Neuron (in vitro differentiated cells): ENCODE data around the gene NPY4R2.
"Not testable (repeated sequence)": the region's sequence is repeated elsewhere in the genome, so short reads cannot be mapped to it uniquely, and the experiment has no call there.

ENCODE experiments used
- H2AFZ ChIP-seq: one replicate; pipeline ENCODE4 v1.6.1; 2013; ENCODE audit warnings: low read depth, mild to moderate bottlenecking, inconsistent platforms, low read length, moderate library complexity
- H3K27me3 ChIP-seq: one replicate; pipeline ENCODE4 v1.6.1; 2013; ENCODE audit warnings: low read length; ENCODE audit not compliant: insufficient read depth
- H3K36me3 ChIP-seq: one replicate; pipeline ENCODE4 v1.6.1; 2013; ENCODE audit warnings: low read length; ENCODE audit not compliant: insufficient read depth
- H3K4me1 ChIP-seq: one replicate; pipeline ENCODE4 v1.6.1; 2013; ENCODE audit warnings: low read length; ENCODE audit not compliant: insufficient read depth
- H3K4me3 ChIP-seq: 2 replicates; pipeline ENCODE4 v1.5.1; 2013; ENCODE audit warnings: mild to moderate bottlenecking, low read length, moderate library complexity
- H3K9me3 ChIP-seq: one replicate; pipeline ENCODE4 v1.6.1; 2013; ENCODE audit warnings: low read length

Gene NPY4R2

GRCh38 chr10:47918475-47918874, at the start of gene NPY4R2:
TSS of gene NPY4R2 (plus strand) at chr10:47918662. CDS start at chr10:47921988, 3,326 bp downstream.
- H3K9me3 ChIP-seq, H3K27me3 ChIP-seq, H3K4me1 ChIP-seq, H3K4me3 ChIP-seq, H3K36me3 ChIP-seq, H2AFZ ChIP-seq: not testable (repeated sequence)

- not testable (repeated sequence) for H2AFZ ChIP-seq, H3K36me3 ChIP-seq, H3K4me3 ChIP-seq, H3K4me1 ChIP-seq, H3K9me3 ChIP-seq, H3K27me3 ChIP-seq
Measured at GRCh38 chr10:47870887-47871286, 47.6 kb upstream of the NPY4R2 start.

GRCh38 chr10:47871485-47872180, 46.8 kb upstream of the NPY4R2 start:
- H3K36me3 ChIP-seq, H2AFZ ChIP-seq, H3K4me1 ChIP-seq, H3K4me3 ChIP-seq, H3K9me3 ChIP-seq, H3K27me3 ChIP-seq: not testable (repeated sequence)

GRCh38 chr10:47872236-47872635, 46.2 kb upstream of the NPY4R2 start:
- H3K4me3 ChIP-seq, H3K9me3 ChIP-seq, H3K36me3 ChIP-seq, H3K4me1 ChIP-seq, H3K27me3 ChIP-seq, H2AFZ ChIP-seq: not testable (repeated sequence)

- not testable (repeated sequence) for H3K27me3 ChIP-seq, H3K36me3 ChIP-seq, H3K9me3 ChIP-seq, H2AFZ ChIP-seq, H3K4me1 ChIP-seq, H3K4me3 ChIP-seq
Measured at GRCh38 chr10:47884239-47884638, 34.2 kb upstream of the NPY4R2 start.

GRCh38 chr10:47884934-47885333, 33.5 kb upstream of the NPY4R2 start:
- H3K36me3 ChIP-seq, H3K9me3 ChIP-seq, H3K27me3 ChIP-seq: not testable (repeated sequence)

GRCh38 chr10:47886356-47886755, 32.1 kb upstream of the NPY4R2 start:
- not testable (repeated sequence) for H3K4me3 ChIP-seq, H3K36me3 ChIP-seq, H2AFZ ChIP-seq, H3K4me1 ChIP-seq, H3K27me3 ChIP-seq, H3K9me3 ChIP-seq

More at GRCh38 chr10:47884934-47885333, 33.5 kb upstream of the NPY4R2 start:
- not testable (repeated sequence) for H3K4me3 ChIP-seq, H3K4me1 ChIP-seq, H2AFZ ChIP-seq

- H2AFZ ChIP-seq, H3K4me1 ChIP-seq, H3K36me3 ChIP-seq, H3K27me3 ChIP-seq, H3K4me3 ChIP-seq, H3K9me3 ChIP-seq: not testable (repeated sequence)
Measured at GRCh38 chr10:47886827-47887226, 31.6 kb upstream of the NPY4R2 start.

GRCh38 chr10:47890737-47891136, 27.7 kb upstream of the NPY4R2 start:
- not testable (repeated sequence) for H3K4me3 ChIP-seq, H2AFZ ChIP-seq, H3K27me3 ChIP-seq, H3K9me3 ChIP-seq, H3K4me1 ChIP-seq, H3K36me3 ChIP-seq

GRCh38 chr10:47892494-47893261, 25.8 kb upstream of the NPY4R2 start:
- not testable (repeated sequence) for H3K27me3 ChIP-seq, H2AFZ ChIP-seq, H3K36me3 ChIP-seq, H3K4me3 ChIP-seq, H3K4me1 ChIP-seq, H3K9me3 ChIP-seq

GRCh38 chr10:47894571-47894970, 23.9 kb upstream of the NPY4R2 start:
- H3K4me1 ChIP-seq, H3K4me3 ChIP-seq, H2AFZ ChIP-seq, H3K36me3 ChIP-seq, H3K27me3 ChIP-seq, H3K9me3 ChIP-seq: not testable (repeated sequence)

GRCh38 chr10:47897813-47898212, 20.6 kb upstream of the NPY4R2 start:
- not testable (repeated sequence) for H3K4me1 ChIP-seq, H3K4me3 ChIP-seq, H2AFZ ChIP-seq, H3K9me3 ChIP-seq, H3K27me3 ChIP-seq, H3K36me3 ChIP-seq

GRCh38 chr10:47909333-47909732, 9.1 kb upstream of the NPY4R2 start:
- not testable (repeated sequence) for H2AFZ ChIP-seq, H3K9me3 ChIP-seq

GRCh38 chr10:47910486-47910885, 8.0 kb upstream of the NPY4R2 start:
- H3K4me1 ChIP-seq, H3K36me3 ChIP-seq, H3K27me3 ChIP-seq, H3K4me3 ChIP-seq, H3K9me3 ChIP-seq, H2AFZ ChIP-seq: not testable (repeated sequence)

More at GRCh38 chr10:47909333-47909732, 9.1 kb upstream of the NPY4R2 start:
- H3K4me1 ChIP-seq, H3K36me3 ChIP-seq, H3K27me3 ChIP-seq, H3K4me3 ChIP-seq: not testable (repeated sequence)
